GM19328 (cell line): ENCODE data around the gene KIFC3.

Experiments used
- ATAC-seq: cut with Tn5 transposase; IDR thresholded peaks from one replicate; pipeline ENCODE4 v1.9.1; 2021; ENCODE audit warnings: mild to moderate bottlenecking, moderate library complexity; ENCODE audit not compliant: unreplicated experiment

Gene KIFC3

DNA sequence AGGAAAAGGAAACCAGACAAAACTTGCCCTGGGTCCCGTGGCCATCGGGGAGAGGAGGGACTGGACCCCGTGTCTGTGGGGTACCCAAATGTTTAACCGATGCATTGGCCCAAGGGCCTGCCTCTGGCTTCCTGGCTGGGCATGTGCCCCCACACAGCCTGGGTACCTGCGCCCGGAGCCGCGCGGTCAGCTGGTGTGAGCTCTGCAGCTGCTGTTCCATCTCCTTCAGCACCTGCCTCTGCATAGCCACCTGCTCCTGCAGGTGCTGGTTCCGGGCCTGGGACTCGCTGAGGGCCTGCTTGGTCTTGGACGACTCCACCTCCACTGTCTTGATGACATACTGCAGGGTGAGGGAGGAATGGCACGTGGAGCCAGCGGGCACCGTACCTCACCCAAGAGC is 31.9 kb downstream of the KIFC3 start:
- ATAC-seq, result no peak

DNA sequence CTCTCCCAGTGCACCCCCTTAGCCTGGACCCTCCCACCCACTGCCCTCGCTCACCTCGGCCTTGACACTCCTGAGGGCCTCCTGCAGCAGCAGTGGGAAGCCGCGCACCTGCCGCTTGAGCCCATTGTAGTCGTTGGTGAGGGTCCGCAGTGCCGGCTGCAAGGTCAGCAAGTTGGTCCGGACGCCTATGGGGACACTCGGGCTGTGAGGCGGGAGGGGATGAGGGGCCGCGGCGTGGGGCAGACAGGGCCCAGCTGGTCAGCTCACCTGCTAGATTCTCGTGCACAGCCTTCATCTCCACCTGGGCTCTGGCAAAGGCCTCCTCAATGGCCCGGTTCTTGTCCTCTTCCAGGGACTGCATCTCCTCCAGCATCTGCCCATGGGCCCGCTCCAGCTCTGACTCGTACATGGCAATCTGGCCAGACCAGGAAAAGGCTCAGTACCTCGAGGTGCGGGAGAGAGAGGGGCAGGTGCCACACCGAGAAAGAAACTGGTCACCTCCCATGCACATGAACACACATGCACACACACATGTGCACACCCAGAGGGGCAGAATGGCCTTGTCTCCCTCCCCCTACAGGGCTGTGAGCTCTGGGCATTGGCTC is 32.6 kb downstream of the KIFC3 start:
- no peak for ATAC-seq

DNA sequence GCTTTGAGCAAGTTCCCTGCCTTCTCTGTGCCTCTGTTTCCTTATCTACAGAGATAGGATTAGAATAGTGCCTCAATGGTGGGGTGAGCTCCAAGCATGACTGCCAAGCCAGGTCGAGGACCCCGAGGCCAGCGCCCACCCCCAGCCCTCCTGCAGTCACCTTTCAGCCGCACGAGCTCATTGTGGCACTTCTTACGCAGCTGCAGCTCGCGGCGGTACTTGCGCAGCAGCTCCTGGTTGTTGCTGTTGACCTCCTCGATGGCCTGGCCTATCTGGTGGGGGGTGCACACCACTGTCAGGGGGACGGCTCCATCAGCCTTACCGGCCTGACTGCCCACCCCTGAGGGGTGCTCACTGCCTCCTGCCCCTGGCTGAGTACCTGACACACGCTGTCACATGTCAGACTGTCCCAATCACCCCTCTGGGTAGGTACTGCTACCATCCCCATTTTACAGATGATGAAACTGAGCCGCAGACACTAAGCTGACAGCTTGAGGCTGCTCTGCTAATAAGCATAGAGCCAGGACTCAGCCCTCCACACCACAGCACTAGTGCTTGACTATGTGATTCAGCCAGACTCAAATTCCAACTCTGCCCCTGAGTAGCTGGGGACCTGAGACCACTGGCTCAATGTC is 35.5 kb downstream of the KIFC3 start:
- no peak for ATAC-seq

DNA sequence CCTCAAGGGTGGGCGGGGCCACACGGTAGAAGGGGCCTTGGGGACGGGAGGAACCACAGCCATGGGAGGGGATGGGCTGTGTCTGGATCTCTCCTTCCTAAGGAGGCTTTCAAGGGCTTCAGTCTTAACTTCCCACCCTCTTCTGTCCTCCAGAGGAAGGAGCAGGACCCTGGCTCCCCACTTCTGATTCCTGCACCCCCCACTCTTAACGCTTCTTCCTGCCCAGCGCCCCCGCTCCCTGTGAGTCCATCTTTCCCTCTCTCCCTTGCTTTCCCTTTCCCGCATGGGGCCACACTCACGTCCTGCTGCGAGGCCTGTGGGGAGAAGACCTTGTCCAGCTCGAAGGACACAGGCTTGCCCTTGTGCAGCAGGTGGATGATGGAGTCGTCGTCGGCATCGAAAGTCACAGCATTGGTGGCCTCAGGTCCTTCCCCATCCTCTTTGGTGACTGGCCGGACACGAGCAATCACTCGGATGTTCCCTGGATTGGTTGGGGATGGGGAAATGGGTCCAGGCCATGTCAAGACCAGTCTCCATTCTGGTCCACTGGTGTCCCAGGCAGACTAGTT is 37.0 kb downstream of the KIFC3 start:
- ATAC-seq, result no peak

DNA sequence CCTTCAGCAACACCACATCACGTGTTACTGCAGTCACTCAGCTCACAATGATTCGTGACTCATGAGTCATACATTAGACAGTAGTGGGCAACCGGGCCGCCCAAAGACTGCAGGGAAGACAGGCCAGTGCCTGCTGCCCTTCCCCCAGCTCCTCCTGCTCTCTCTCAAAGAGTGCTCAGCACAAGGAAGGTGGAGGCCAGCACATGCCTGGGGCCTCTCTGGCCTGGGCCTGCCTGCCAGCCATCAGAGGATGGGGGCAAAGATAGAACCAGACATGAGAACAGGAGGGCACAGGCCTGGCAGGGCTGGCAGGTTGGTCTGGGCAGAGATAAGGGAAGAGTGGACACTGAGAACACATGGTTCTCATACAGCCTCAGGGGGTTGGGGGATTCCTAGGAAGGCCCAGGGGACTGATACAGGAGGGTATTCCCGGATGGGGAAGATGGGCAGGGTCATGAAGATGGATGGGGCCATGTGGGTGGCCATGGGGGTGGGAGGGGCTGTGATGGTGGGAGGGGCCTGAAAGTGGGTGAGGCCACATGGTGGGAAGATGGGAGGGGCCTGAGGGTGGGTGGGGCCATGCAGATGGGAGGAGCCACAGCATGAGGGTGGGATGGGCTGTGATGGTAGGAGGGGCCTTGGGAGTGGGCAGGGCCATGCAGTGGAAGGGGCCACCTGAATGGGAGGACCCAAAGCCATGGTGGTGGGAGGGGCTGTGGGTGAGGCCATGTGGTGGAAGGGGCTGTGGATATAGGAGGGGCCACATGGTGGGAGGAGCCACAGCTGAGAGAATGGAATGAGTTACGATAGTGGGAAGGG is 37.7 kb downstream of the KIFC3 start:
- ATAC-seq, result no peak

DNA sequence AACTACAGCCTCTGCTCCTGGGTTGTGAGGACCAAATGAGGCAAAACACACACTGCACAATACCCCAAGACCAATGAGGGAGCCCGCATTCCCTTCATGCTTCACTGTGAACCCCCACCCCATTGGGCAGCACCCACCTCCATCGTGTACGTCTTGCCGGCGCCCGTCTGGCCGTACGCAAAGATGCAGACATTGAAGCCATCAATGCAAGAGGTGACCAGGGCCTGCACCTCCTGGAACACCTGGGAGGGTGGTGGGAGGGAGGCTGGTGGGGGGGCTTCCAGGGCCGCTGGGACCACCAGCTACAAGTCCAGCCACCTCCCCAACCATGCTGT is 38.3 kb downstream of the KIFC3 start:
- no peak for ATAC-seq

DNA sequence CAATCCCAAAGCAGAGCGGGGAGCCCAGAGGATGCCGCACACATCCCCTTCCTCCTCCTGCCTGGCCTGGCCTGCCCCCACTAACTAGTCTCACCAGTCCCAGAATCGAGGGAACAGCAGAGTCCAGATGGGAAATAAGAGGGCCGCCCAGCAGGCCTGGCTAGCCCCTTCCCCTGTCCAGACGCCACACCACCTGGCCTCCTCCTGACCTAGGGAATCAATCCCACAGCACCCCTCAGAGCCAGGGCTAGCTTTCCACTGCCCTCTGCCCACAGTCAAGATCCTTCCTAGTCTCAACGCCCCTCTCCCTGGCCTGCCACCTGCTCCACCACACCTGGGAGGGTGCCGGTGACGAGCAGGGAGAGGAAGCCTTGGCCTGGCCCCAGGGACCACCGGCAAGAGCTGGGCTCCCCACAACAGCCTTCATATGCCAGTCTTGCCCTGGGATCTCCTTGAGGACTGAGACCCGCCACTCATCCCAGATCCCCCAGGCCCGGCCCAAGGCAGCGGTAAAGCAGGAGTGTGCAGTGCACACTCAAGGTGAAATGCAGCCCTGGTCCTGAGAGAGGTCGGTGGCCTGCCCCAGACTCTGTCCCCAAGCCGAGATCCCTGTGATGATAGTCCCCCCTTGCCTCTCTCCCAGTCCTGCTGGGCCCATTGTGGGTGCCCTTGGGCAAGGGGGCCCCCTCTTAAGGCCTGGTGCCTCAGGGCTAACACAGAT is 38.8 kb downstream of the KIFC3 start:
- no peak for ATAC-seq

DNA sequence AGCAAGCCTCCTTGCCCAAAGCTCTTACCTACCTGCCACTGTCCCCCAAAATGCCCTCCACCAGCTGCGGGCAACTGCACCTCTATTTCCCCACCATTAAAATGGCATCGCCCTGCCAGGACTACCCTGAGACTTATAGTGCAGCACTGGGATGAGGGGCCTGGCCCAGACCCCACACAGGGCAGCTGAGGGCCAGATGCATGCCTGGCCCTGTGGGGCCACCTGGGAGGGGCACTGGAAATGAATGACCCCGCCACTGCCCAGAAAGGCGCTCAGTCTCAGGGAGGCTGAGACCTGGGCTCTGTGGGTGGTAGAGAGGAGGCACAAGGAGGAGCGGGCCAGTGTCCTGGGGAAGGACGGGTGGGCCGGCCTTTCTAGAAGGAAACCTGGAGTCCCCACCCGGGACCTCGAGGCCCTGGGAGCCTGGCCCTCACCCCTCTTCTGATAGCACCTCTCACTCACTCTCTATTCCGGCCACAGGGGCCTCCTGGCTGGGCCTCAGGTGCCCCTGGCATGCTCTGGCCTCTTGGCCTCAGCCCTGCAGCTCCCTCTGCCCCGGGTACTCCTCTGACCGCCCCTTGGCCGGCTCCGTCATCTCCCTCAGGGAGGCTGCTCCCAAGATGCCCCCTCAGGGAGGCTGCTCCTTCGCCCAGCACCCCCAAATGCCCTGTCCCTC is 39.8 kb downstream of the KIFC3 start:
- ATAC-seq, result no peak

DNA sequence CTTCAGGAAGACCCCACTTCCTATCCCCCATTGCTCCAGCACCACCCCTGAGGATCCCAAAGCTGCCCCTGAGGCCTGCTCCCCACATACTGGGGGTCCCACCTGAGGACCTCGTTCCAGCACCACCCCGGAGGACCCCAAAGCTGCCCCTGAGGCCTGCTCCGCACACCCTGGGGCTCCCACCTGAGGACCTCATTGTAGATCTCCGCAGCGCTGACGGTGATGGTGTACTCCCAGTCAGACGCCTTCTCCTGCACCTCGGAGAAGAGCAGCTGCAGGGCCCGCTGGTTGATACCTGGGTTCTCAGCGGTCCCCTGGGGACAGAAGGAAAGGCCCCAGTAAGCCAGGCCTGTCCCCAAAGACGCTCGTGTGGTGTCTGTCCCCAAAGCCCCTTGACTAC is 40.3 kb downstream of the KIFC3 start:
- ATAC-seq, result no peak

DNA sequence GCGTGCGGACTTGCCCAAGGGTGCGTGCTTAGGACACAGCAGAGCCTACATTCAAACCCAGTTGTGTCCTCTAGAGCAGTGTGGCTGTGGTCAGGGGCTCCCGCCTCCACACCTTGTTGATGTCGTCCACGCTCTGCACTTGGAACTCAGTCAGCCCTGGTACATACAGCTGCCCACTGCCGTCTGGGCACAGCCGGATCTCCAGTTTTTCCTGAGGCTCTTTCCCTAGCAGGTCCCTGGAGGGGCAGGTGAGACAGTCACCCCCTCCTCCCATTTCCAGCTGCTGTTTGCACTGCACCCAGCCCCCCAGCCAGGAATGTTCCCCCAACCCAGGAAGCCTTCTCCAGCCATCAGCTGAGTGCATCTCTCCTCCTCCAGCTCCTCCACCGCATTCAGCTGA is 41.0 kb downstream of the KIFC3 start:
- no peak for ATAC-seq

DNA sequence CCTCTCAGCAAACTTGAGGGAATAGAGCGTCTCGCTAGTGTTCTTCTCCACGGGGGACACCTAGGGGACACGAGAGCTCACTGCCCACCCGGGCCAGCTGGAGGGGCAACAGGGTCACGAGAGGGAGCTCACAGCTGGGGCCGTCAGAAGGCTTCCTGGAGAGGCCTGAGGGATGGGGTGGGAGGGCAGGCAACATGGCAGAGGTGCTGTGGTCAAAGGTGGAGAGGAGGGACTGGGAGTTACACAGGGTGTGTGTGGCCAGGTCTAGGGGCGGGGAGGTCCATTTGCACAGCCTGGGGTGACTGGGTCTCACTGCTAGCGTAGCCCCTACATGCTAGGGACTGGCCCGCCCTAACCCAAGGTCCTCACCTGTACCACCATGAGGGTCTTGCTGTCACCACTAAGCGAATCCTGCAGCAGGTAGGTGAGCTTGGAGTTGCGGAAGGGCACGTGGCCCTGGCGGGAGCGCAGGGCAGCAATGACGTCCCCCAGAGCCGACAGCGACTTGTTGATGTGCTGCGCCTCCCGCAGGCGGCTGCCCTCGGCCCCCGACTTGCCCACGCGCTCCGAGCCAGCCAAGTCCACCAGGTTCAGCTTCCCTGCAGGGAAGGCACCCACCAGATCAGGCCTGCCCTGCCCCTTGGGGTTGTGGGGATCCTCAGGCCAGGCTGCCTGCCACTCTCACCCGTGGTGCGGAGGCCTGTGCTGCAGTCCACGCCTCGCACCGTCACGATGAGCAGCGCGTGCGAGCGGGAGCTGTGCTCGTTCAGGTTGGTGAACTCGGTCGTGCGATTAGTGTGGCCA is 41.7 kb downstream of the KIFC3 start:
- ATAC-seq, result no peak

DNA sequence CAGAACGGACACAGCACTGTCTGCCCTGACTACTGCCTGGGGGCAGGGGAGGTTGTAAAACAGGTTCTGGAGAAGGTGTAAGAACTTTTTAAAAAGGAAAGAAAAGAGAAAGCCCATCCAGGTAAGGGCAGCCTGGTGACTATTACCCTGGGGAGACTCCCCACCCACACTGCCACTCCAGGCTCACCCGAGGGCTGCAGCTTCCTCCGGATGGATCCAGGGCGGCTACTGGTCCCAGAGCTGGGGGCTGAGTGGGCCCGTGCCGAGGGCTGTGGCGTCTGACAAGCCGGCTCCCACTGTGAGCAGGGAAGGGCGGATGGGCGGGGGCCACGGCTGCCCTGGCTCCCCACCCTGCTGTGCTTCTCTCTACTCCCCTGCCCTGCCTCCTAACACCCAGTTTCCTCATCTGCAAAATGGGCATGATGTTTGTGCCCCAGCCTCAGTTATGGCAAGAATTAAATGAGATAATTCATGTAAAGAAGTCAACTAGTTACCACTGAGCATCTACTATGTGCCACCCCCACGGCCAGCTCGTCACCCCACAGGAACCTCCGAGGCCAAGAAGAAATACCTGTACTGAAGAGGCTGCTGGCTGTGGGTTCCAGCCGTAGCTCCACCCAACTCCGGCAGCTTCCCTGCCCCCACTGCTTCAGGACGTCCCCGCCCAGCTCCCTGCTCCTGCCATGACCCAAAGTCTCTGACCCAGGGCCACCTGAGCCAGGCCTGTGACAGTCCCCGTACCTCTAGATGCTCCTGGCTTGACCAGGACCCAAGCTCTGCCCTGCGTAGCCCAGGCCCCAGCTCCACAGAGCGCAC is 42.5 kb downstream of the KIFC3 start:
- no peak for ATAC-seq

DNA sequence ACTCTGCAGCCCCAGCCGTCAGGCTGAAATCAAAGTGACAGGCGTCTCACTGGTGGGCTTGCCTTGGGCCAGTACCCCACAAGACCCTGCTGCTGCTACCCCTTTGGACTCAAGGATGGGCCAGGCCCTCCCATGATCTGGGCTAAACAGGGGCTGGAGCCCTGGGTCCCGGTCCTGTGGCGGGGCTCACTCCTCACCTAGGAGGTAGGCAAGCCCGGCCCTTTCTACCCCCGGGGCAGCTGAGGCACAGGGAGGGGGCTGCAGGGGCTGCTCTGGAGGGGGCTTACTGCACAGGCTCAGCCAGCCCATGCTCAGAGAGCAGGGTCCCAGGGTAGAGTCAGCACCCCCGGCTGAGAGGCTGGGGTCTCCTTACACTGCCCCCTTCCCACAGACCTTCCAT is 43.2 kb downstream of the KIFC3 start:
- no peak for ATAC-seq

DNA sequence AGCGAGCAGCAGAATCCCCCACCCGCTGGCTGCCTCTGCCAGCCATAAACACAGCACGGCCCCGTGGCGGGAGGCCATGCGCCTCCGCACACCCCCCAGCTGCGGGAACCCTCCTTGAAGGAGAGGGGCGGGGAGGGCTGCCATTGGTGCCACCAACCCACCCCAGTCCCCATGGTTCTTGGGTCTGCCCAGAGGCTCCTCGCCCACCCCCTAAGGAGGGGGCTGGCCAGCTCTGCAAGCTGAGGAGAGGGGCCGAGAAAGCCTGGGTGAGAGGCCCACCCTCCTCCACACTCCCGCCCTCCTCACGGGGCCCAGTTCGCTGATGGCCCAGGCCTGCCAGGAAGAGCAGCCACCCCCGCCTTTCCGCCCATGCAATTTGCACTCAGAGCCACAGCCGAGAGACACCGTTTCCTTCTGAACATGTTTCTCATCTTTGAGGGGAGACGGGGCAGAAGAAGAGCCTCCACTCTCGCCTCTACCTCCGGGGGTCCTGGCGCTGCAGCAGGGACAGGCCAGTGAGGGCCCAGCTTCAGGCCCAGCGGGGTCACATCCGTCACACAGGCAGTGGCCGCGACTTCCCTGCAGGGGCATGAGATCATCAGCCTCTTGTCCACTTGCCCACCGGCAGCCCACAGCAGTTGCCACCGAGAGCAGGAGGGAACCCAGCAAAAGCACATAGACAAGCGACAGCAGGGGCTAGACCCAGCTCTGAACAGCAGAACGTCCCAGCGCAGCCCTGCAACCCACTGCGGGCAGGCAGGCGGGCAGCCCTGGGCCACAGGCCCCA is 43.8 kb downstream of the KIFC3 start:
- no peak for ATAC-seq

DNA sequence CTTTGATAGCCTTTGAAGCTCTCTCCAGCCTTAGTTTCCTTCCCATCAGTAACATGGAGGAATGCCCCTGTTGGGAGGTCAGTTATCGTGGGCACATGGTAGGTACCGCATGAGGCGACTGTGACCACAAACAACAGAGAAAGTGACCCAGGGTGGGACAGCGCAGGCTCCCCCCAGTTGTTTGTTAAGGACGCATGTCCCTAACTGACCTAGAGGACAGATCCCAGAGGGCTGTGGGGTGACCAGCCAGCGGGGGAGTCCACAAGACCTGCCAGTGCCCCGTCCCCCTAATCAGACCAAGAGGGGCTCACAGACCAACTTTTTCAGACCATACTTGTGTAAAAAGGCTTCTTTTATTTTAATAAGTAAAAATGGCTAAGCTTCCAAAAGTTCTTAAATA is 44.4 kb downstream of the KIFC3 start:
- no peak for ATAC-seq

DNA sequence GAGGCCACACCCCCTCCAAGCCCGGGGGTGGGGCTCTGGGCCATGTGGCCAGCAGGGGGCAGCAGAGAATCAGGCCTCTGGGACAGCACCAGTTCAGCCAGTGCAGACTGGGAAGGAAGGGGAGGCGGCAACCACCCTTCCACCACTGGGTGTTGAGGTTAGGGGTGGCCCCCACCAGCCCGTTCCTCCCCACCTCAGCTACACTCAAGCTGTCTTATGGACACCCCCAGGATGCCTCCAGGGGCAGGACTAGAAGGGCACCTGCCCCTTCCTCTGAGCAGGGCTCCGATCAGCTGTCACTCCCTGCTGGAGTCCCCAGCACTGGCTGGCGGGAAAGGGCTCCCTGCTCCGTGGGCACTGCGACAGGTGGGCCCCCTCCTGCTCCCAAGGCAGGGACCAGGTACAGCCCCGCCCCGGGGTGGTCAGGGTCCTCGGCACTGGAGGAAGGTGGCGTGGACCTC is 44.9 kb downstream of the KIFC3 start:
- ATAC-seq, result peak; percentile 76

DNA sequence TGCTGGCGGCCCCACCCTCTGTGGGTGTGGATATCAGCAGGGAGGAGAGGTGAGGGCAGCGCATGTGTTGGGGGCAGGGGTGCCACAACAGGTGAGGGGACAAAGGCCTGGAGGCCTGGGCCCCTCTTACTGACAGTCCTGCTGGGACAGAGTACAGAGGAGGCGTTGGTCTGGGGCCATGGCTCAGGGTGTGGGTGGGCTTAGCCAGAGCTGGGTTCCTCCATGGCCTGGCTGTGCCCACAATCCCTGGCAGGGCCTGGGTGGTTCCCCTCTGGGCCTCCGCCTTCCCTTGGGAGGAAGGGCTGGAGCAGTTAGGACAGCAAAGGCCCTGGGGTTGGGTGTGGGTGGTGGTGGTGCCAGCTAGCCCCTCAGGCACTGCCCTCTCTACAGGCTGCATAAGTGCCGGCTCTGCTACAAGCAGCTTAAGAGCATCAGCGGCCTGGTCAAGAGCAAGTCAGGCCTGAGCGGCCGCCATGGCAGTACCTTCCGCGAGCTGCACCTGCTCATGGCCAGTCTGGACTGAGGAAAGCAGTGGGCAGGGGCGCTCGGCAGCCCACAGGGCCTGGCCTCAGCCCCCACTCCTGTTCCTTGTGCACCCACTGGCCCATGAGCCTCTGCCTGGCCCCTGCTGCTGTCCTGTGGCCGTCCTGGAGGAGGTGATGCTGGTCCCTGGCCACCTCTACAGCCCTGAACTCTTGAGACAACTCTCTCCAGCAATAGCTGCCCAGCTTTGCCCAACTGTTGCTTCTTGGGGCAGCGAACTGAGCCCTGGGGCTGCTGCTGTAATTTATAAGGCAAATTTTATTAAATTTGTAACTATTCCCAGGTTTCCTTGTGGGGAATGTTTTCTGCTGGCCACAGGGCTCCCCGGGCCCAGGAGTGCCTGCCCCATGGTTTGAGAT is 45.6 kb downstream of the KIFC3 start:
- ATAC-seq, result no peak
